RWPE1 (cell line): ENCODE measurements around the gene PLCG1.
A peak's percentile ranks its signal among the peaks of the same experiment; 100 is the strongest.

ENCODE experiments used
- CTCF ChIA-PET: fragments of 350-600 bp; sonication (Branson Sonifier 250); formaldehyde crosslinking; extraction: SDS; loops from one replicate; lab custom pipeline; 2021; lab: Yijun Ruan, JAX
- POLR2A ChIA-PET: fragments of 400-600 bp; formaldehyde crosslinking; extraction: SDS; loops from one replicate; lab custom pipeline; 2020; ENCODE audit warnings: antibody characterized with exemption; ENCODE audit not compliant: low non-redundant PET; lab: Yijun Ruan, JAX
- DNase-seq: peaks from one replicate; pipeline ENCODE4 v3.0.0; 2012; ENCODE audit warnings: low spot score
- H3K27ac ChIP-seq: fragments of 450-650 bp; 2 replicates; pipeline ENCODE4 v1.5.1; 2017
- TF ChIP-seq, protein P1 (sequence below): fragments of 450-650 bp; conservative IDR thresholded peaks from 2 replicates; pipeline ENCODE4 v1.5.1; 2017; ENCODE audit warnings: low read depth, mild to moderate bottlenecking

PLCG1 gene

DNA sequence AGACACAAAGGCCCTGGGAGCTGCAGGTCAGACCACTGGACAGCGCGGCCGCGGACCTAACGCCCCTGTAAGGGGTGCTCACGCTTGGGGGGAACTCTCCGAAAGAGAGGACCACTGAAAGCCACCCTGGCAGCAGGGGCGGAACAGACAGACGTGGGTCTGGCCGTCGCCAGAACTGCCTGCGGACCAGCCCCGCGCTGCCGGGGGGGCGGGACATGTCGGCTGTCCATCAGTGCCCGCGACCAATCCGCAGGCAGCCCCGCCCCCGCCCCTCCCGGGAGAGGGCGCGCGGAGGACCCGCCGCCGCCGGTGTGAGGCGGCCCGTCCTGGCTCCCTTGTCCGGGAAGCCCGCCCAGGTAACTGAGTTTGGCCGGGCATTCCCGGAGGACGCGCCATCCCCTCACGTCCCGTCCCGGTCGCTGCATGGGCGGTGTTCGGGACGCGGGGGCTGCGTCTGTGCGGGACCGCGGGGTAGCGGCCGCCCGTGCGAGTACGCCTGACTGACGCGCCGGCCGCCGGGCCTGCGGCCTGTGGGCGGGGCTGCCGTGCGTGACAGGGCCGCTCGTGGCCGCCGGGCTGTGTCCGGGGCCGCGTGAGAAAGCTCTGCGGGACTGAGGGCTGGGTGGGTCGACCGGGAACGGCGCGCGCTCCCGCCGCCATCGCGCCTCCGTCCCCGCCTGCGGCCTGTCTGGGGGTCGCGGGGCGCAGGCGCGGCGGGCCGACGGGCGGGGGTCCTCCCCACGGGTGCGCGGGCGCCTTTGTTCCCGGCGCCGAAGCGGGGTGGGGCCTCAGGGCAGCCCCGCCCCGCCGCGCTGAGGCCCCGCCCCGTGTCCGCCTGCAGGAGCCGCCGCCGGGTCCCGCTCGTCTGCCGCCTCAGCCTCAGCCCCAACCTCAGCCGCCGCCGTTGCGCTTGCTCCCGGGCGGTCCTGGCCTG lies at the start of gene PLCG1:
PLCG1 (plus strand) TSS at position 864 of the 934 bp plus-strand sequence. CDS start 99 bp downstream, outside the sequence.
- CTCF ChIA-PET: interaction anchor here (0.5 to 3.7 kb wide), 6 partner anchors 12 to 203 kb away, joined by 3 to 21 read pairs (median 3); partner anchors contain the start of gene LPIN3
- POLR2A ChIA-PET: interaction anchor here (0.6 kb wide), 1 partner anchor 51 kb away, joined by 9 read pairs; no protein-coding TSS in a partner anchor
- peak within 1 kb of the TSS; percentile 91 for H3K27ac ChIP-seq
- TF ChIP-seq, protein P1, sequence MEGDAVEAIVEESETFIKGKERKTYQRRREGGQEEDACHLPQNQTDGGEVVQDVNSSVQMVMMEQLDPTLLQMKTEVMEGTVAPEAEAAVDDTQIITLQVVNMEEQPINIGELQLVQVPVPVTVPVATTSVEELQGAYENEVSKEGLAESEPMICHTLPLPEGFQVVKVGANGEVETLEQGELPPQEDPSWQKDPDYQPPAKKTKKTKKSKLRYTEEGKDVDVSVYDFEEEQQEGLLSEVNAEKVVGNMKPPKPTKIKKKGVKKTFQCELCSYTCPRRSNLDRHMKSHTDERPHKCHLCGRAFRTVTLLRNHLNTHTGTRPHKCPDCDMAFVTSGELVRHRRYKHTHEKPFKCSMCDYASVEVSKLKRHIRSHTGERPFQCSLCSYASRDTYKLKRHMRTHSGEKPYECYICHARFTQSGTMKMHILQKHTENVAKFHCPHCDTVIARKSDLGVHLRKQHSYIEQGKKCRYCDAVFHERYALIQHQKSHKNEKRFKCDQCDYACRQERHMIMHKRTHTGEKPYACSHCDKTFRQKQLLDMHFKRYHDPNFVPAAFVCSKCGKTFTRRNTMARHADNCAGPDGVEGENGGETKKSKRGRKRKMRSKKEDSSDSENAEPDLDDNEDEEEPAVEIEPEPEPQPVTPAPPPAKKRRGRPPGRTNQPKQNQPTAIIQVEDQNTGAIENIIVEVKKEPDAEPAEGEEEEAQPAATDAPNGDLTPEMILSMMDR: no peak
- peak; percentile 99 for DNase-seq

DNA sequence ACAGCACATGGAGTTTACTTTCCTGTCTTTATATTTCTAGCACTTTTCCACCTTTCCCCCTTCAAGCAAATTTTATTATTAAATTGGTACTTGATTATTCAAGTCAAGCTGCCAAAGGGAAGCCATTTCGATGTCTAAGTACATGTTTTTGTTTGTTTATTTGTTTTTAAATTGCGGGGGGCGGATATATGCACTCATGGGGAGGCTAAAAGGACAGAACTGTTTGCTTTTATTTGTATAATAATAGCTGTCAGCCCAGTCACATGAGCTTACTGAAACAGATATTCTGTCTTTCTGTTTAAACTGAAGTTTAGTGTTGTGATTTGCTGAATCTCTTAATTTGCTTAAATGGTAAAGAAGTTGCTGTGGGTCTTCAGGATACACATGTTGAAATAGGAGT lies 49.6 kb upstream of the PLCG1 start:
- H3K27ac ChIP-seq: no peak overlapping the region
- POLR2A ChIA-PET: no interaction called here
- CTCF ChIA-PET: interaction anchor here (0.9 to 2.3 kb wide), 3 partner anchors 97 to 125 kb away, joined by 4 to 7 read pairs (median 5); no protein-coding TSS in a partner anchor
- no peak for DNase-seq
- TF ChIP-seq, protein P1: no peak

DNA sequence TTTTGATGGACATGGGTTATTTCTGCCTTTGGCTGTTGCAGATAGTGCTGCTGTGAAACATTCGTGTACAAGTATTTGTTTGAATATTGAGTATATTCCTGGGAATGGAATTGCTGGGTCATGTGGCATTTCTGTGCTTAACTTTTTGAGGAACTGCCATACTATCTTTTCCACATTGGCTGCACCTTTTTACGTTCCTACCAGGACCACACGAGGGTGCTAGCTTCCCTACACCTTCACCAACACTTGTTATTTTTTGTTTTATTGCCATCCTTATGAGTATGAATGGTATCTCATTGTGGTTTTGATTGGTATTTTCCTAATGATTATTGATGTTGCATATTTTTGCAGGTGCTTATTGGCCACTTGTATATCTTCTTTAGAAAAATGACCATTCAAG lies 47.8 kb upstream of the PLCG1 start:
- H3K27ac ChIP-seq: no peak overlapping the region
- POLR2A ChIA-PET: no interaction called here
- CTCF ChIA-PET: no interaction called here
- DNase-seq: no peak
- TF ChIP-seq, protein P1: no peak

DNA sequence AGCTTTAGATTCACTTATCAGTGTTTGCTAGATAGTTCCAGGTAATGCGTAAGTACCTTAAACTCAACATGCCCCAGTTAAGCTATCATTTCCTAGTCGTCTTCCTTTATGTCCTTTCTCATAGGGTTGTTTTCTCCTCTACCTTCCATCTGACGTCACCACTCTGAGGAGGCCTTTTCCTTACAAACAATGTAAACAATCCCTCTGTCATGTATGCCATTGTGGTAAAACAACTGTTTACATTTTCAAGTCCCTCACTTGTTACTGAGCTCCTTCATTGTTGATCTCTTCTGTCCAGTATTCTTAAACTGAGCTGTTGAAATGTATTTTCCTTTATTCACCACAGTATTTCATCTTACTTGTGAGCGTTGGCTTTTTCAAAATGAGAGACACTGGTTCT lies 45.4 kb upstream of the PLCG1 start:
- no peak for DNase-seq
- TF ChIP-seq, protein P1: no peak
- CTCF ChIA-PET: interaction anchor here (0.9 to 1.4 kb wide), 2 partner anchors 123 to 129 kb away, joined by 4 to 9 read pairs; no protein-coding TSS in a partner anchor
- no peak overlapping the region for H3K27ac ChIP-seq
- POLR2A ChIA-PET: interaction anchor here (0.5 kb wide), 1 partner anchor 129 kb away, joined by 3 read pairs; no protein-coding TSS in a partner anchor

DNA sequence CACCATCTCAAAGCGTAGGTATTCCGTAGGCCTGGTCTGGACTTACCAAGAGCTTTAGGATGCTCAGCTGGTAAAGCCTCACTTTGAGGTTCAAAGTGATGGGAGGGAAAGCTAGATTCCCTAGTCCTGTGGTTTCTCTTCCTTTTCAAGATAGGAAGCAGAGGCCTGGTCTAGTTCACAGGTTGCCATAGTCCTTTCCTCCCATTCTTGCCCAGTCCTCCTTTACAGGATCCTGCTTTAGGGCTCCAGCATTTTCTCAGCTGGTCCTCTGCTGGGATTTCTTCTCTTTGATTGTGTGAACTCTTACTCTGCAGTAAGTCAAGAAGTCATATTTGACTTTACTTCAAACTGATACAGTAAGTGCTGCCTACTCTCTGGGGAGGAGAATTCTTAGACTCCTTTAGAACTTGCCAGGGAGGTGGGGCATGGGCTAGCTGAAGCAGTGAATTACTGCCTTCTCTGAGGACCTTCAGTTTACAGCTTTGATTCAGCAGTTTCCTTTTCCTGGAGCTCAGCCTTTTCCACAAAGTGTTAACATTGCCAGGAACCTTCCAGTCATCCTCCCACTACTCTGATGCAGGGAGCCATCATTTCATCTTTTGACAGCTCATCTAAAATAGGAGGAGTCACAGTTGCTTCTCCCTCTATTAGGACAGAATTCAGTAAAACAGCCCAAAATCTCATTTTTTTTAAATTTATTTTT lies 42.8 kb upstream of the PLCG1 start:
- ChIA-PET POLR2A (no interaction called here), CTCF (interaction anchor here (0.6 to 2.8 kb wide), 27 partner anchors 8 to 831 kb away, joined by 3 to 42 read pairs (median 4); no protein-coding TSS in a partner anchor)
- TF ChIP-seq, protein P1: no peak
- no peak overlapping the region for H3K27ac ChIP-seq
- DNase-seq: no peak
